Measurements from ENCODE around the gene RGS21.

GRCh38 chr1:192343344-192343743, 26.6 kb downstream of the RGS21 start:
- TF ChIP-seq CTCF (IDR thresholded peaks at IDR 0.05): no peak
- no peak for TF ChIP-seq POLR2A (IDR thresholded peaks at IDR 0.05)

Data from right lobe of liver (tissue), 4 donors.